Fibroblast of villous mesenchyme (primary cell): ENCODE data around the gene DENND1B. TPM values are rescaled to one million over a fixed set of nuclear protein-coding genes. Genes with fewer than 3 reads are reported as not detected.

ENCODE experiments used
- DNase-seq: peaks from one replicate; pipeline ENCODE4 v3.0.0-alpha.2; 2010; ENCODE audit warnings: low read depth
- H3K4me3 ChIP-seq: 2 replicates; pipeline ENCODE4 v1.5.1; 2011; ENCODE audit warnings: low read depth, mild to moderate bottlenecking, low read length
- CTCF ChIP-seq: IDR thresholded peaks from 2 replicates; pipeline ENCODE4 v1.5.1; 2012; ENCODE audit warnings: low read depth, mild to moderate bottlenecking, low read length; ENCODE audit not compliant: insufficient read depth
- total RNA-seq: library from RNA; depleted of rRNA; stranded (reverse); fragments of >200 nt; gene quantifications from 2 replicates; pipeline ENCODE4 v1.2.3, GENCODE V29; 2012

Gene DENND1B
- total RNA-seq, 1 donor: 21.6 TPM

- no peak overlapping the region for H3K4me3 ChIP-seq
- TF ChIP-seq CTCF: no peak
- DNase-seq: peak; percentile 56
Measured at GRCh38 chr1:197799271-197799670, 24.0 kb upstream of the DENND1B start.

- no peak for DNase-seq
- no peak overlapping the region for H3K4me3 ChIP-seq
- no peak for TF ChIP-seq CTCF
Measured at GRCh38 chr1:197798492-197798891, 23.2 kb upstream of the DENND1B start.

- no peak for DNase-seq
- no peak overlapping the region for H3K4me3 ChIP-seq
- TF ChIP-seq CTCF: no peak
Measured at GRCh38 chr1:197797010-197797409, 21.7 kb upstream of the DENND1B start.

- H3K4me3 ChIP-seq: no peak overlapping the region
- no peak for DNase-seq
- TF ChIP-seq CTCF: no peak
Measured at GRCh38 chr1:197788741-197789739, 13.8 kb upstream of the DENND1B start.

- H3K4me3 ChIP-seq: no peak overlapping the region
- no peak for TF ChIP-seq CTCF
- no peak for DNase-seq
Measured at GRCh38 chr1:197787623-197788536, 12.6 kb upstream of the DENND1B start.

- no peak overlapping the region for H3K4me3 ChIP-seq
- no peak for TF ChIP-seq CTCF
- DNase-seq: peak; percentile 8
Measured at GRCh38 chr1:197787056-197787455, 11.8 kb upstream of the DENND1B start.
